HS-5 (cell line): ENCODE data around the gene PTPRD.
"Not testable (repeated sequence)": the region's sequence is repeated elsewhere in the genome, so short reads cannot be mapped to it uniquely, and the experiment has no call there.

ENCODE experiments used
- DNase-seq: peaks from one replicate; pipeline ENCODE4 v3.0.0-alpha.2; 2012; ENCODE audit warnings: low read depth

Gene PTPRD

GRCh38 chr9:9170439-9171134 is 1442.2 kb downstream of the PTPRD start:
- no peak for DNase-seq

DNA sequence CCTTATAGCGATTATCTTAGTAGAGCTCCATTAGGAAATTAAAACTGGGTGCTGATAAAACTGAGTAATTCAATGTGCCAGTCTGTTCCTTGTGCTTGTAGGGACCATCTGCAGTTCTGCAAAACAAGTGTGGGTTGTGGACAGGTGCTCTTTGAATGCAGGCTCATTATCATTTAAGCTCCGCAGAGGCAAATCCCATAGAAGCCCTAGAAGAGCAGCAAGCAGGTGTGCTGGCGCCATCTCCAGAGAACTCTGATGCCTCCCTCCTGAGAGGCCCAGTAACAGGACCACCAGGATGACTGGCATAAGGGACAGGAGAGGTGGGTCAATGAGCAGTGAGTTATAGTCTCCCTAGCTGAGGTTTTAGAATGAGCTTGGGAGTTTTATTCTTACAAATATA is 1470.8 kb downstream of the PTPRD start:
- no peak for DNase-seq

DNA sequence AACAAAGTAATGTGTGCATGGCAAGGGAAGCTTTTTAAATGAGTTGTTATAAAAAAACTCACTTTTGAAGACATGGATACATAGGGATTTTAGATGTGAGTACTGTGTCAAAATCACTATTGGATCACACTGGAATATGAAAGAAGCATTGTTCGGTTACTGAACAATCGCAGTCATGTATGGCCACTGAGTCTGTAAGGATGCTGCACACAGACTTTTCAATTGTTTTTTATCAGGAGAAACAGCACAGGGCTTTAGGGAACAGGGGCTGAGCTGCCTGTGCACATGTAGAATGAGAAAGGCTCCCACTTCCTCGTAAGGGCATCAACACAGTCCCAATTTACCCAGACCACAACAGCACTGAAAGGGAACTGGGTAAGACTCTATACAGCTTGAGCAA is 1479.3 kb downstream of the PTPRD start:
- DNase-seq = no peak

DNA sequence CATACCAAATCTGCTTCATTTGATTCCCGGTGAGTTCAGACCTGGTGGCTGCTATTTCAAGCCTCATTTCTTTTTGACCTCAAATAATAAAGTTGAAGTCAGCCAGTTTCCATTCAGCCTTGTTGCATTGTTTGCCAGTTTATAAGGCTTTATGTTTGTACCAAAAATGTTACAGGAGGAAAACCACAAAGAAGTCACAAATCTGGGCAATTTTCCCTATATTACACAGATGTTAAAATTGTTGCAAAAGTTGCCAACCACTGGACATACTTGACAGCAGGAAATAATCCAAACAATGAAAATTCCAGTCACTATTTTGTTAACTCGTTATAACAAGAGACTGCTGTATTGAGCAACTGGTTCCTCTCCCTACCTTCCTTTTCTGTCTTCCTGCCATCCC is 1488.2 kb downstream of the PTPRD start:
- DNase-seq = no peak

DNA sequence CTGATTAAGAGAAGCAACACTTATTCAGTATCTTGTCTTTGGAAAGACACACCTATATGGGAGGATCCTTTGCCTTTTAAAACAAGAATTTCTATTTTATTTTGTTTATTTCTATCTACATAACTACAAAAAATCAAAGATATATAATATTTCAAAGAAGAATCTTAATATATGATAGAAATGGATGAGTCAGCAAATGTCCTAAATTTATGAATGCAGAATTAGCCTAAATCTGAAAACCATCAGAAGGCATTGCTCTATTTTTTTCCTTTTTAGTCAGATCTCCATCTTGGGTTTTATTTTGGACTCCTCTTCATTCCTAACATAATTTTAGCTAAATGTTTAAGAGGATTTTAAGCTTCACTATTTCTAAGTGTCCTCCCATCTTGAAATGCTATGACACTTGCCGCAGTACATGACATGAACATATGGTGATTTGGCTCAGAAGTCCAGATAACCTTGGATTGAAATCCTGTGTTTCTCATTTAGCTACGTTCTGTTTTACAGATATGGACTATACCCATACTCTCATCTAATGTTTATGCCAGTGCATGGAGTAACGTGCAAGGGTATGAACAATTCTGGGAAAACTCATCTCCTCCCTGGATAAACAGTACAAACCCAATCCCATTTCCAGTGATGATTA is 1490.4 kb downstream of the PTPRD start:
- no peak for DNase-seq

- DNase-seq = no peak
Measured at GRCh38 chr9:9117866-9118265, 1494.9 kb downstream of the PTPRD start.

DNA sequence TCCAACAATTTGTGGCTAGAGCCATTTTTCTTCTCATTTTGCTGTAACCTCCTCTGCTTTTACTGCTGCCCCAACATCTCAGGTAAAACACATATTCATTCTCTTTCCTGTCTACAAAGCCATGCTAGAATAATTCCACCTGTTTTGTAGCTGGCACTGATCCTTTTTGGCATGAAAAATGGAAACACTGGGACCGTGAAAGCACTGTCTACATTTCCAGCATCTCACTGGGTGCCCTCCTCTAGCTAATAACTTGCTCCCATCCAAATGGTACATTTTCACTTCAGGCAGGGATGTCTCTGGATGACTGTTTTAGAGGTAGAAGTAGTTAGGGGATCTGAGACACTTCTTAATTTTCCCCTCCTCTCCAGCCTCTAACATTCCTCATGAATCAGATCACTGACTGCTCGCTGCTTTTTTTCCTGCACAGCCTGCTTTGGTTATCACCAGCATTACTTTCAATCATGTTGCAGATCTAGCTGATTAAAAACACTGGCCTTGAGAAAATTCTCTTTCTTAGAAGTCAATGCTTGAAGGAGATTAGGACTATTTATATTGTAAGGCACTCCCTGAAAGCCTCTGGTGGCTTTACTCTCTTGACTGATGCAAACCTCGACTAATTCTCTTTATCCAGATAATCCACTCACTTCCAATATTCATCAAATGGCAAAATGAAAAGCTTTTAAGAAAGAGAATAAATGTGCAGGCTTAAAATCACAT is 1500.6 kb downstream of the PTPRD start:
- no peak for DNase-seq

DNA sequence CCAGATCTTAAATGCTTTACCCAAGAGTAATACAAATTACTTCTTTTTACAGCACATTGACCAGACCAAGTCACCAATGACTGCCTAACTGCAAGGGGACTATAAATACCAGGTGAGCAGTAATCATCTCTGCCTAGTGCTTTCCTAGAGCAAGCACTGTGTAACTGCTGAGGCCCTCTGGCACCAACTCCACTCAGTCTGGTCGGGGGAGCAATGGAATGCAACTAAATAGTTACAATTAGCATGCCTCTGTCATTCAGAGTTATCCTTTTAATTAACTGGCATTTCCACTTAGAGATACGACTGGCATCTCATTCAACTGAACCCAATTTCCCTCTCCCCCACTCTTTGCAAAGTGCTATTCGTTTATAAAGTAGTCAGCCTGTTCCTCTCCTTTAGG is 1504.2 kb downstream of the PTPRD start:
- no peak for DNase-seq

GRCh38 chr9:9102295-9102694 is 1510.5 kb downstream of the PTPRD start:
- DNase-seq = no peak

DNA sequence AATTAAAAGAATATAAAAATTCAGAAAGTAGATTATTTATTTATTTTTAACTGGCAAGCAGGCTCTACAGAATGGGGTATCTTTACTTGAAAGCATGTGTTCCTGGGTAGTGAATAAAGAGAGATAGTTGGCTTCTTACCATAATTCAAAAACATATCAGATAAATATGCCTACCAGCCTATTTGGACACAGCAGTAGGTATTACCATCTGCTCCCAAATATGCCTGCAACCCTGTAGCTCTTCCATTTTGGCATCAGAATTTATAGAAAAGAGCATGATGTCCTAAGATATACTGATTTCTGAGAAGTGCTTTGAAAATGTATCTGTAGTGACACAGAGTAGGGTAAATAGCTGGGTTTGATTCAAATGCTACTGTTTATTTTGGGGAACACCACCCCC is 1512.7 kb downstream of the PTPRD start:
- DNase-seq = no peak

DNA sequence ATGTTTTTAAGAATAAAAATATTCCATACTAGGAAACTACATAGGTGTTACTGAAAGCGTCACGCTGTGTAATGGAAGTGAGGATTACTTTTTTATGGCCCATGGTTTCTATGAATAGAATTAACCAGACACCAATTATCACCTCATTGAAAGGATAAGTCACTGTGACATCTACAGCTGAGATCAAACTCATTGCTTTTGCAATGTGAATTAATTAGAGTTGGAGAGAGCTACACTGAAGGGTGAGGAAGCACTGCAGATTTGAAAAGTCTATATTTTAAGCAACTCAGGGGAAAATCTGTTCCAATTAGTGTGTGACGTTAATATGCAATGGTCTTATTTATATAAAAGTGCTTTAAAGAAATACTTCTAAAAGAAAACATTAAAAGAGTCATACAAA is 1513.2 kb downstream of the PTPRD start:
- no peak for DNase-seq

DNA sequence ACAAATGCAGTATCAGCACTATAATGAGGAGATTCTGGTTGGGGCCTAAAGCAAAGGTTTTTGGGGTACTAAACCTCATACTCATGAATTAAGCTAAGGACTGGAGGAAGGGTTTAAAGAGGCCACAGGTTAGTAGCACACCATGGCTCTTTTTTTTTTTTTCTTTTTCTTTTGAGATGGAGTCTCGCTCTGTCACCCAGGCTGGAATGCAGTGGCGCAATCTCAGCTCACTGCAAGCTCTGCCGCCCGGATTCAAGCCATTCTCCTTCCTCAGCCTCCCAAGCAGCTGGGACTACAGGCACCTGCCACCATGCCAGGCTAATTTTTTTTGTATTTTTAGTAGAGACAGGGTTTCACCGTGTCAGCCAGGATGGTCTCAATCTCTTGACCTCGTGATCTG is 1515.5 kb downstream of the PTPRD start:
- DNase-seq = not testable (repeated sequence)

DNA sequence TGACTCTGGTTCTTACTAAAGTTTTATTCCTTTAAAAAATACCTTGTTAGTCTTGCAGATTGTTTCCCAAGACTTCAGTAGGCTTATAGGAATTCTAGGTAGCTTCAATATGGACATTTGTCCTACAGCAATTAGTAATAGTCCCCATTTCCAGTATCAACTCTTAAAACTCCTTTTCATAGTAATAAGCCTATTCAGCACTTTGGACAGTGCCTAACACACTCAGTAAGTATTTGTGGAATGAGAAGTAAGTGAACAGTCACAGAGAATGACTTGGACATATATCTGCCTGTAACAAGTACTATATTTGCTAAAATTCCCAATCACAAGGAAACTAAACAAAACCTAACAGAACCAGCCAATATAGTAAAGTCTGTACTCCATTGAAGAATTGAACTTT is 1521.4 kb downstream of the PTPRD start:
- no peak for DNase-seq

DNA sequence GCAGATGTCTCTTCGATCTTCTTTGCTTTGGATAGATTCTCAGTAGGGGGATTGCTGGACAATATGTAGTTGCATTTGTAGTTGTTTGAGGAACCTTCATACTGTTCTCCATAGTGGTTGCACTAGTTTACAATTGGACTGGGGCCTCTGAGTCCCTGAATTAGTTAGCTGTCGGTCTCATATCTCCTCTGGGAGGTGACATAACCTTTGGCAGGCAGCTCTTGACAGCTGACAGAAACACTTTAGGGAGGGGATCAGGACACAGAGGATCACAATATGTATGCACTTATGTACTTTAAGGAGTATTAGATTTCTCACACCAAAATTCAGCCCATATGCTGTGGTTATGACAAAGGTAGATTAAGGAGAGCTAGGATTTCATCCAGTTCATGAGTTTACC is 1533.3 kb downstream of the PTPRD start:
- DNase-seq = no peak

- no peak for DNase-seq
Measured at GRCh38 chr9:9078301-9078700, 1534.5 kb downstream of the PTPRD start.

DNA sequence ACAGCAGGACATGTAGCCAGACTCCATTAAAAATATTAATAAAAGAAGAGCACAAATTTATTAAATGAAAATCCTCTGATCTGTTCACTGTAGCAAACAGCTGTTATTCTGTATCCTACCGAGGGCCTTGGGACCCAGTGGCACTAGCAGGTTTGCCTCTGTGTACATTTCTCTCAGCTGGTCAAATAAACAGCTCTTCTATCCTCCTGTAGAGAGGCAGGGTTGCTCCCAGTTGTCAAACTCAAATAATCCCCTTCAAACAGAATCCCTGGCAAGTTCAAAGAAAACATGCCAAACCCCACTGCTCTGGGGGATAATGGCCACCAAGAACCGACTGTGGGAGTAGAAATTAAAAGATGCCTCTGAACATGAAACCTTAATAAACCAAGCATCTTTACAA is 1551.2 kb downstream of the PTPRD start:
- no peak for DNase-seq

DNA sequence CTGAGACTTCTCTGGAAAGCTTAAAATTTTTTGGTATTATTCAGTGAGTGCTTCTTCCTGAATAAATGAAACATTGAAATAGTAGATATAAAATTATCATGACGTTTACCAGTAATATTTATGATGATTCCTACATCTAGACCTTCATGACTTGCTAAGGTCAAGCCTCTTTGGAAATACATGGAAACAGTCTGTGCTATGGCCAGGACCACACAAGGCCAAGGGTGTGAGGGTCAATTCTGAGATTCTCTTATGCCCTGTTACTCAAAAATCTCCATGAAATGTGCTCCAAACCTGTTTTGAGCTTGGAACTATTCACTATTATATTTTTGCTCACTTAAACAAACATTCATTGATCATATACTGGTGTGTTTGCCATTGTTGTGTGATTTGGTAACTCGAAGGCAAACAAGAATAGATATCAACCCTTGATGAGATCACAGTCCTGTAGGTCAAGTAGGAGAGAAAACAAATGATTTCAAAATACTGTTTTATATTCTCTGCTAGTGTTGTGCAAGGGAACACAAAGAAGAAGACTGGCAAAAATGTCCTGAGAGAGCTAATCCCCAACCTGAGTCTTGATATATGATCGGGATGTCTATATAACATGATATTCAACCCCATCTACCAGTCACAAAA is 1558.3 kb downstream of the PTPRD start:
- DNase-seq = no peak

DNA sequence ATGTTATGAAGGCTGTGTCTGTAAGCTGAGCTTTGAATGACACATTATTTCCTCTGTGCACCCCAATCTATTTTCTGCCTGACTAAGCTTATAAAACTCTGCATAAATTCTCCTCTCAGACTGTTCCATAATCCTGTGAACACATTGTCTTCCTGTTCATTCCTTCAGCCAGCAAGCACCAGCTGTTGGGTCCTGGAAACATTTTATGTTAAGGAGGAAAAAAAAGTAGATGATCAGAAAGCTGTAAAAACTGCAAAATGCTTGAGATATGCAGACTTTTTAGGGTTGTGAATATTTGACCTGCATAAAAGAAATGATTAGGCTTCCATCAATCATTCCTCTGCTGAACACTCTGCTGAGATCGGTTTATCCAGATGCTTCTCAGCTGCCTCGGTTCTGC is 1567.2 kb downstream of the PTPRD start:
- no peak for DNase-seq

DNA sequence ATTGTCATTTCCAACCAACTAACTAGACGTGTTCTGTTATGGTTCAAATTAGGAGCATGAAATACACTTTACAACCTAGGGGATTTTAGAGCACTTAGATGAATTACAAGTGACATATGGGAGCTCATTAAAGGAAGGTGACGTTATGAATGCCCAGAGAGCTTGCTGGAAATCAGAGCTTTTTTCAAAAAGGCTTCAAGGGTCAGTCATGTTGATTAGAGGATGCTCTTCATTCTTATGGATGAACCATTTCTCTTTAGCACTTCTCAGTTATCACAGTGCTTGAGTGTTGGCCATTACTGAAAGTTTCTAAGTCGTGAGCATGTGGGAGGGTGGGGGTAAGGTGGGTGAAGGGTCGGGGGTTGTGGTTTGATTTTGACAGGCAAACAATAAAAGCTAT is 1567.7 kb downstream of the PTPRD start:
- no peak for DNase-seq

GRCh38 chr9:9043788-9044187 is 1569.0 kb downstream of the PTPRD start:
- DNase-seq = not testable (repeated sequence)

GRCh38 chr9:9041756-9042155 is 1571.0 kb downstream of the PTPRD start:
- no peak for DNase-seq

DNA sequence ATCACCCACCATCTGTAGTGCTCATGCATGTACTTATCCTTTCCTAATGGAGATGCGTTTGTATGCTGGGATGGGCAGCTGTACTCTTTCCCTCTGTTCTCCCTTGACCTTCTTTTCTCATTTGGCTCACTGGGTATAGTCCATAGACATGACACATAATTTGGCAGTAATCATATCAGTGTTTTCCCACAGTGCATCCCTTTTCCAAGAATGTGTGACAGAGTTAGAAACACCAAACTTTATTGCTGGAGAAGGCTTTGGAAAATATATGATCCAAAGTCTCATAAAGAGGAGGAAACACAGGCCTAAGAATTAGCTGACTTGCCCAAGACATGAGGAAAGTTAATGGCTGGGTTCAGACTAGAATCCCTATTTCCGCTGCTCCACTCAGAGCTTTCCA is 1579.8 kb downstream of the PTPRD start:
- no peak for DNase-seq

- DNase-seq = no peak
Measured at GRCh38 chr9:9016597-9016996, 1596.2 kb downstream of the PTPRD start.
